T-helper 17 cell (primary cell): ENCODE results near the gene UMODL1. TPM values are rescaled to one million over a fixed set of nuclear protein-coding genes. Genes with fewer than 3 reads are reported as not detected.
"Not testable (repeated sequence)": the region's sequence is repeated elsewhere in the genome, so short reads cannot be mapped to it uniquely, and the experiment has no call there.

ENCODE experiments used
- ATAC-seq: fragments of 150-1000 bp; cut with Tn5 transposase; 2 replicates; pipeline ENCODE4 v1.10.0; 2021; ENCODE audit warnings: mild to moderate bottlenecking, moderate library complexity
- DNase-seq, 3 donors: peaks; one replicate each; pipeline versions ENCODE4 v3.0.0 to v3.0.0-alpha.2; 2020 to 2021
- H3K9me3 ChIP-seq: one replicate; pipeline ENCODE4 v1.7.0; 2013; ENCODE audit warnings: low read length, mild to moderate bottlenecking; ENCODE audit not compliant: control insufficient read depth, poor library complexity, severe bottlenecking
- H3K27ac Mint-ChIP-seq: one replicate; pipeline ENCODE4 v1.8.0; 2022; ENCODE audit warnings: mild to moderate bottlenecking, moderate library complexity, mixed read lengths
- H3K27me3 Mint-ChIP-seq: one replicate; pipeline ENCODE4 v1.8.0; 2022; ENCODE audit warnings: mixed read lengths
- H3K36me3 Mint-ChIP-seq: one replicate; pipeline ENCODE4 v1.8.0; 2022; ENCODE audit warnings: low read depth, mixed read lengths
- H3K4me1 Mint-ChIP-seq: one replicate; pipeline ENCODE4 v1.8.0; 2022; ENCODE audit warnings: mild to moderate bottlenecking, mixed read lengths
- H3K4me3 Mint-ChIP-seq: one replicate; pipeline ENCODE4 v1.8.0; 2022; ENCODE audit warnings: mild to moderate bottlenecking, moderate library complexity, mixed read lengths
- total RNA-seq, 4 donors: library from RNA in 2 of 4; stranded (reverse) in 2 of 4; gene quantifications; one replicate each; pipeline ENCODE4 v1.2.3 and lab custom pipeline; 2022 to 2026

Gene UMODL1
- total RNA-seq, 2 donors from 2014 or later: 0.23 to 0.99 TPM

GRCh38 chr21:42175110-42175710 is 104.1 kb downstream of the UMODL1 start:
- no peak overlapping the region for H3K27ac Mint-ChIP-seq
- ATAC-seq (no peak), DNase-seq (no peak)
- H3K4me3 Mint-ChIP-seq: no peak overlapping the region
- no peaks in the 10 kb centered on the region for H3K4me1 Mint-ChIP-seq
- H3K36me3 Mint-ChIP-seq: no peaks in the 10 kb centered on the region
- H3K9me3 ChIP-seq: no peaks in the 10 kb centered on the region
- no peaks in the 10 kb centered on the region for H3K27me3 Mint-ChIP-seq

DNA sequence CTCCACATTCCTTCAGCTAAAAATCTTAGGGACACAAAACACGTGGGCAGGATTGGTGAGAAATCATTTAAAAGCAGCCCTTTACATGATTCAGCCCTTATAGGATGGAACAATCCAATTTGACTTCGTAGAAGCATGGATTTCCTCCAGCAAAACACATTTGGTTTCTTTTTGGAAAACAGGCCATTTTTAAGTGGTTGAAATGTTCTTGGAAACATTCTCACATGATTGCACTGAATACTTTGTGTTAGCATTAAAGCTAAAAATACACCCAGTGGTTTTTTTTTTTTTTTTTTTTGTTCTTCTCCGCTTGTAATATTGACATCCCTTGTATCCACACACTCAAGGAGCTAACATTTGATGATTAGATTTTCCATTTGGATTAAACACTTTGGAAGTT is 105.7 kb downstream of the UMODL1 start:
- no peaks in the 10 kb centered on the region for H3K4me1 Mint-ChIP-seq
- ATAC-seq: no peak
- no peaks in the 10 kb centered on the region for H3K36me3 Mint-ChIP-seq
- no peak for DNase-seq
- no peaks in the 10 kb centered on the region for H3K9me3 ChIP-seq
- no peak overlapping the region for H3K27ac Mint-ChIP-seq
- H3K27me3 Mint-ChIP-seq: no peaks in the 10 kb centered on the region
- no peak overlapping the region for H3K4me3 Mint-ChIP-seq

GRCh38 chr21:42179316-42179715 is 108.2 kb downstream of the UMODL1 start:
- DNase-seq (no peak), ATAC-seq (no peak)
- H3K27ac Mint-ChIP-seq: no peak overlapping the region
- H3K4me3 Mint-ChIP-seq: no peak overlapping the region
- H3K27me3 Mint-ChIP-seq: no peaks in the 10 kb centered on the region
- no peaks in the 10 kb centered on the region for H3K36me3 Mint-ChIP-seq
- no peaks in the 10 kb centered on the region for H3K4me1 Mint-ChIP-seq
- H3K9me3 ChIP-seq: no peaks in the 10 kb centered on the region

GRCh38 chr21:42180001-42180400 is 108.9 kb downstream of the UMODL1 start:
- not testable (repeated sequence) for H3K36me3 Mint-ChIP-seq, H3K27ac Mint-ChIP-seq, H3K27me3 Mint-ChIP-seq, H3K9me3 ChIP-seq, ATAC-seq, H3K4me1 Mint-ChIP-seq, DNase-seq, H3K4me3 Mint-ChIP-seq

DNA sequence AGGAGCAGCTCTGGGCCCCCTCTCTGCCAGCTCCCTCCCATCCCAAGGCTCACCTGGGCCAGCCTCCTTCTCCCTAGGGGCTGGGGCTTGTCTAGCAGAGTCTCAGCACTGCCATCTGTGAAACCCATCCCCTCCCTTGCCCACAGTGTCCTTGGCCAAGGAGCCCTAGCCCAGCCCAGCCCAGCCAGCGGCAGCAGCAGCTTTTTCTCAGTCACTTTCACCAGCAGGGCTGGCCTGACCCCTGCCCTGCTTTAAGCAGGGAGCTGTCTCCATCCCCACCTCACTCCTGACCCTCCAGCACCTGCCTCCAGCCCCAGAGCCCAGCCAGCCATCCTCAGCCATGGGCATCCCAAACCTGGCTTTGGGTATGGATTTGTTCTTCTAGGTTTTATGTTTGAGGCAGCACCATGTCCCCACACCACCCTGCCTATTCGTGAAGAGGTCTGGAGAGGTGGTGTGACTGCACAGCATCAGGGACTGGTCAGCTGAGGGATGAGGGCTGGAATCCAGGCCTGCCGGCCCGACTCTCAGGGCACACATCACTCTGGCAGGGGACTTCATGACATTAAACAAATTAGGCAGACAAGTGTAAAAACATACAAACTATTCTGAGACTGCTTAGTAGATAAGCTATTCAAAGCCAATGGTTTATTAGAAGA is 111.7 kb downstream of the UMODL1 start:
- peaks cover 26% of the 10 kb centered on the region for H3K4me1 Mint-ChIP-seq
- no peaks in the 10 kb centered on the region for H3K9me3 ChIP-seq
- H3K4me3 Mint-ChIP-seq: no peak overlapping the region
- no peak overlapping the region for H3K27ac Mint-ChIP-seq
- DNase-seq (no peak), ATAC-seq (no peak)
- no peaks in the 10 kb centered on the region for H3K36me3 Mint-ChIP-seq
- no peaks in the 10 kb centered on the region for H3K27me3 Mint-ChIP-seq

- H3K27ac Mint-ChIP-seq: no peak overlapping the region
- no peak for ATAC-seq
- H3K4me3 Mint-ChIP-seq: no peak overlapping the region
- H3K36me3 Mint-ChIP-seq: no peaks in the 10 kb centered on the region
- no peaks in the 10 kb centered on the region for H3K9me3 ChIP-seq
- peaks cover 34% of the 10 kb centered on the region for H3K4me1 Mint-ChIP-seq
- no peaks in the 10 kb centered on the region for H3K27me3 Mint-ChIP-seq
- no peak for DNase-seq
Measured at GRCh38 chr21:42183374-42184266, 112.5 kb downstream of the UMODL1 start.

DNA sequence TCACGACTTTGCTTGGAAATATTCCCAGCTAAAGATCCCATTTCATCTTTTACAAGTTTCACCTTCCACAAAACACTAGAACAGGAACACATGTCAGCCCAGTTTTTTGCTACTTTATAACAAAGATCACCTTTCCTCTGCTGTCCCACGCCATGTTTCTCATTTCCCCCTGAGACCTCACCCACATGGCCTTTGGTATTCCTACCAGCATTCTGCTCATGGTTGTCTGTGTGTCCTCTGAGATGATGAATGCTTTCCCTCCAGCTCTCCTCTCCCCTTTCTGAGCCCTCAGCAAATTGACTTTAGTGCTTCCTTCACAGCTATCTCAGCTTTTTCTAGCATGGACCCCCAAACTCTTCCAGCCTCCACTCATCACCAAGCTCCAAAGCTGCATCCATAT is 115.5 kb downstream of the UMODL1 start:
- Mint-ChIP-seq H3K4me3 (peak overlapping the region; percentile 26), H3K27ac (peak overlapping the region; percentile 96), H3K4me1 (peaks cover 49% of the 10 kb centered on the region)

DNA sequence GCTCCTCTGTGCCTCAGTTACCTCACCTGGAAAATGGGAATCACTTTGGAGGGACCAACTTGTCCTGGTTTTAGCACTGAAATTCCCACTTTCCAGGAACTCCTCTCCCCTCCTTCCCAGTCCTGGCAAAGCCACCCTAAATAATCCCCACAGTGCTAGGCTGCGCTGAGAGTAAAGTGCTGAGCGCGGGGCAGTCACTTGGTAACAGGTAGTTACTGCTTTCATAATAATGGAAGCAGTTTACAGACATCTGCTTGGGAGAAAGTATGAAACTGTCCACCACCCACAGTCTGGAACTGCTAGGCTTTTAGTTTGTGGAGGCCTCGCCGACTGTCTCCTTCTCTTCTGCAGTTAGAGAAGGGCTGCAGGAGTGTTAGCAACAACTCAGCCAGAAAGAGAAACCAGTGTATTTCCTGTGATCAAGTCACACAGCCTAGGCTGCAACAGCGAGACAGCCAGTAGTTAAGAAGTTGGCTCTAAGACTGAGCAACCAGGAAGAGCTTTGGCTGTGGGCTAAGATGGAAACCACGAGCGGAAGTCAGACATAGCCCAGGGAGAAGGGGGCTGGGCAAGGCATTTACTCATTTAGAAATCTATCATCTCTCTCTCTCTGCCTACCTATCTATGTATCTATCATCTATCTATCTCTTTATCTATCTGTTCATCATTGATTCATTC is 117.0 kb downstream of the UMODL1 start:
- DNase-seq (peak; percentile 48 to 70 (median 59)), ATAC-seq (peak; percentile 95)
- Mint-ChIP-seq H3K27me3 (no peaks in the 10 kb centered on the region), H3K27ac (peak overlapping the region; percentile 96), H3K4me3 (peak overlapping the region; percentile 81), H3K4me1 (peaks cover 58% of the 10 kb centered on the region), H3K36me3 (no peaks in the 10 kb centered on the region)
- no peaks in the 10 kb centered on the region for H3K9me3 ChIP-seq

More for the DNA sequence above, 115.5 kb downstream of the UMODL1 start:
- H3K36me3 Mint-ChIP-seq: no peaks in the 10 kb centered on the region
- no peaks in the 10 kb centered on the region for H3K27me3 Mint-ChIP-seq
- H3K9me3 ChIP-seq: no peaks in the 10 kb centered on the region
- ATAC-seq (no peak), DNase-seq (no peak)

GRCh38 chr21:42188663-42189062 is 117.5 kb downstream of the UMODL1 start:
- peaks cover 63% of the 10 kb centered on the region for H3K4me1 Mint-ChIP-seq
- H3K27ac Mint-ChIP-seq: peak overlapping the region; percentile 96
- no peaks in the 10 kb centered on the region for H3K27me3 Mint-ChIP-seq
- peak overlapping the region; percentile 81 for H3K4me3 Mint-ChIP-seq
- ATAC-seq (no peak), DNase-seq (no peak)
- H3K36me3 Mint-ChIP-seq: no peaks in the 10 kb centered on the region
- H3K9me3 ChIP-seq: no peaks in the 10 kb centered on the region

GRCh38 chr21:42189431-42189830 is 118.3 kb downstream of the UMODL1 start:
- peak overlapping the region; percentile 24 for H3K27ac Mint-ChIP-seq
- ATAC-seq (no peak), DNase-seq (no peak)
- H3K9me3 ChIP-seq: no peaks in the 10 kb centered on the region
- no peak overlapping the region for H3K4me3 Mint-ChIP-seq
- H3K36me3 Mint-ChIP-seq: no peaks in the 10 kb centered on the region
- no peaks in the 10 kb centered on the region for H3K27me3 Mint-ChIP-seq
- peaks cover 67% of the 10 kb centered on the region for H3K4me1 Mint-ChIP-seq

GRCh38 chr21:42189860-42190485 is 118.9 kb downstream of the UMODL1 start:
- no peaks in the 10 kb centered on the region for H3K36me3 Mint-ChIP-seq
- peak overlapping the region; percentile 24 for H3K27ac Mint-ChIP-seq
- no peak overlapping the region for H3K4me3 Mint-ChIP-seq
- no peaks in the 10 kb centered on the region for H3K9me3 ChIP-seq
- no peak for DNase-seq
- peaks cover 67% of the 10 kb centered on the region for H3K4me1 Mint-ChIP-seq
- no peaks in the 10 kb centered on the region for H3K27me3 Mint-ChIP-seq
- ATAC-seq: no peak

DNA sequence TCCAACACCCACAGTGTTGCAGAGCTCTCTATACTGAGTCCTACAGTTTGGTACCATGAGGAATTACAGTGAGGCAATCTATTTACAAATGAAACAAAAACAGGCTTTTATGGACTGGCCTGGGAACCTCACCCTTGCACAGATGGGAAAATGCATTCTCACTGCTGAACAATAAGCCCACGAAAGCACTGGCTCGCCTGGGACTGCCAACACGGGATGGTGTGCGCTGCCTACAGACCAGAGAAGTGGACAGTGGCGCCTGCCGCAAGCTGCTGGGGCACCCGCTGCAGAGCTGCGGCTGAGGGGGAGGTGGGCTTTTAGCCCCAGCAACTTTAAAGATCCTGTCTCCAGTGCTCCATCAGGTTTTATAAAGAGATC is 119.4 kb downstream of the UMODL1 start:
- DNase-seq (no peak), ATAC-seq (no peak)
- Mint-ChIP-seq H3K4me1 (peaks cover 64% of the 10 kb centered on the region), H3K36me3 (no peaks in the 10 kb centered on the region), H3K27me3 (no peaks in the 10 kb centered on the region), H3K4me3 (no peak overlapping the region), H3K27ac (peak overlapping the region; percentile 24)
- H3K9me3 ChIP-seq: no peaks in the 10 kb centered on the region

- Mint-ChIP-seq H3K4me1 (peaks cover 60% of the 10 kb centered on the region), H3K36me3 (no peaks in the 10 kb centered on the region), H3K4me3 (no peak overlapping the region), H3K27me3 (no peaks in the 10 kb centered on the region), H3K27ac (peak overlapping the region; percentile 24)
- no peaks in the 10 kb centered on the region for H3K9me3 ChIP-seq
- ATAC-seq (no peak), DNase-seq (no peak)
Measured at GRCh38 chr21:42191064-42191463, 119.9 kb downstream of the UMODL1 start.
